GM10847 (cell line): Measurements from ENCODE around the gene TNNT2.

ENCODE experiments used
- POLR2A ChIP-seq: IDR thresholded peaks from 2 replicates; pipeline ENCODE4 v1.6.1; 2011; ENCODE audit not compliant: insufficient read length; ENCODE audit errors: extremely low read depth

Gene TNNT2

DNA sequence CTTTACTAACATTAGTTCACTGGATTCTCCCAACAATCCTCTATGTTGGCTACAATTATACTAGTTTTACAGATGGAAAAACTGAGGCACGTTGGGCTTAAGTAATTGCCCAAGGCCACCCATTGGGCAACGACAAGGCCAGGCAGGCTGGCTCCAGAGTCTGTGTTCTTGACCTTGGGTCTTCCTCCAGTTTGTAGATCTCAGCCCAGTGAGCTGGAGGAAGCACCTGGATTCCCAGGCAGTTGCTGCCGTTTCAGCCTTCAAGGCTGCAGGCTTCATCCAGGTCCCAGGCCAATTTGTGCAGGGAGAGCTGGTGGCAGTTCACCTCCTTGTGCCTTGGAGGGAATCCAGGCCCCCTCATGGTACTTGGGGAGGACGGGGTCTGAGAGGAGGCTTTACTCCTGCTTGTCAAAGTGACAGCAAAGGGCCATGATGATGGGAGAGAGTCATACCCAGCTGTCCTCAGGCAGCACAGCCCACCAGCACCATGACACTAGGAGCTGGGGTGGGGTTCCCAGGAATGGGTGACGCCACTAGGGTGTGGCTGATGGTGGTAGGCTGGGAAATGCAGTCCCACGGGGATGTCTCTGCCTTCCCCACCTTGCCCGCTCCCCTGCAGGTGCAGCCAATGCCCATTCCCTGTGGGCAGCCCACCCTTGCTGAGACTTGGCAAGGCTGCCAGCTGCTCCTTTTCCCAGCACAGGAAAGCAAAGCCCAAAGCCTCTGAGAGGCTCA is 67.1 kb downstream of the TNNT2 start:
- TF ChIP-seq POLR2A: no peak

DNA sequence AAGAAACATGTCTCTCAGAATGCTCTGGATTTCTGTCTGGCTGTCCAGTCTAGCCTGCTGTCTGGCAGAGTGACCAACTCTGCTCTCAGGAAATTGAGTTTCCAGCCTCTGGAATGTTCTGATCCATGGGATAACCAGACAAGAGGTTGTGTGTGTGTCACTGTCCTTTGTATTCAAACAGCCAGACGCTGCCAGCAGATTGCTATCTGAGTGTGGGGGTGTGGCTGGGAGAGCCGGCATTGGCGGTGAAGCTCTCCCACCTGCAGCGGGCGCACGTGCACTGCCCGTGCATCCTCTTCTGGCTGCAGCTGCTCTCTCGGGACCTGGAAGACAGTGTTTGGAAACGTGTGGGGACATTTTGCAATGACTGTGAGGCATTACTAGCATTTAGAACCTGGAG is 68.1 kb downstream of the TNNT2 start:
- no peak for TF ChIP-seq POLR2A
